Endothelial cell of umbilical vein (primary cell): ENCODE results near the gene LENG8. TPM values are rescaled to one million over a fixed set of nuclear protein-coding genes. Genes with fewer than 3 reads are reported as not detected.

ENCODE experiments used
- BruUV-seq: library from RNA; stranded (reverse); fragments of 400-500 nt; replicated peaks from 2 replicates; lab custom pipeline; 2021; lab: Mats Ljungman, UMichigan
- CTCF ChIA-PET: fragments of 300-600, 350-600 bp; sonication (Branson Sonifier 250); formaldehyde crosslinking; loops from one replicate; lab custom pipeline; 2021; ENCODE audit warnings: antibody characterized with exemption, inconsistent platforms; lab: Charles Lee
- POLR2A ChIA-PET: fragments of 300-600, 350-600 bp; sonication (Branson Sonifier 250); formaldehyde crosslinking; loops from one replicate; lab custom pipeline; 2021; ENCODE audit warnings: antibody characterized with exemption, inconsistent platforms; lab: Charles Lee
- DNase-seq: peaks from one replicate; pipeline ENCODE4 v3.0.0-alpha.2; 2011; ENCODE audit warnings: low read depth, low spot score
- FAIRE-seq: peaks from 2 replicates; lab custom pipeline; 2011; peaks lifted over from hg19 to GRCh38; lab: Jason Lieb, UNC
- H2AFZ ChIP-seq: 2 replicates; pipeline ENCODE4 v1.6.0; 2012; ENCODE audit warnings: low read depth, low read length, control low read depth, inconsistent platforms
- H3K27ac ChIP-seq: 2 replicates; pipeline ENCODE4 v1.5.1; 2011; ENCODE audit warnings: low read depth, mild to moderate bottlenecking, control low read depth, low read length, moderate library complexity; ENCODE audit not compliant: insufficient read depth
- H3K27me3 ChIP-seq, 2 experiments: 2 replicates each; pipeline versions ENCODE4 v1.6.0 to v1.6.1; 2011; ENCODE audit warnings: low read length in 2 of 2, mixed read lengths in 1 of 2; ENCODE audit not compliant: control insufficient read depth in 2 of 2, insufficient read depth in 2 of 2
- H3K36me3 ChIP-seq, 2 experiments: 2 replicates in 1 of 2; 3 replicates in 1 of 2; pipeline ENCODE4 v1.5.1; 2011; ENCODE audit warnings: low read length in 2 of 2, mild to moderate bottlenecking in 1 of 2, moderate library complexity in 1 of 2; ENCODE audit not compliant: control insufficient read depth in 2 of 2, insufficient read depth in 2 of 2; ENCODE audit errors: extremely low read depth in 1 of 2
- H3K4me1 ChIP-seq: 3 replicates; pipeline ENCODE4 v1.5.1; 2011; ENCODE audit warnings: mild to moderate bottlenecking, low read length; ENCODE audit not compliant: control insufficient read depth, insufficient read depth; ENCODE audit errors: extremely low read depth
- H3K4me2 ChIP-seq: 2 replicates; pipeline ENCODE4 v1.6.1; 2011; ENCODE audit warnings: low read length, control low read depth, mixed read lengths; ENCODE audit not compliant: insufficient read depth
- H3K4me3 ChIP-seq, 3 experiments: fragments of 200-600 bp in 1 of 3; sonication (generic), shearing (Covaris generic) in 1 of 3; replicated peaks in 1 of 3; 2 replicates each; pipeline ENCODE4 v1.5.1; 2011 to 2016; ENCODE audit warnings: control low read depth in 3 of 3, low read length in 3 of 3, mild to moderate bottlenecking in 2 of 3, inconsistent platforms in 1 of 3, low read depth in 1 of 3, moderate library complexity in 1 of 3; ENCODE audit not compliant: insufficient read depth in 1 of 3
- H3K79me2 ChIP-seq: 2 replicates; pipeline ENCODE4 v1.6.0; 2012; ENCODE audit warnings: low read length, inconsistent platforms; ENCODE audit not compliant: control insufficient read depth, insufficient read depth
- H3K9ac ChIP-seq: replicated peaks from 2 replicates; pipeline ENCODE3; 2011; ENCODE audit warnings: low read length, control low read depth; ENCODE audit not compliant: insufficient read depth; ENCODE audit errors: extremely low read depth
- H3K9me1 ChIP-seq: replicated peaks from 3 replicates; pipeline ENCODE4 v1.6.0; 2011; ENCODE audit warnings: mild to moderate bottlenecking, low read length; ENCODE audit not compliant: control insufficient read depth, insufficient read depth; ENCODE audit errors: extremely low read depth
- H3K9me3 ChIP-seq: replicated peaks from 2 replicates; pipeline ENCODE4 v1.5.1; 2012; ENCODE audit warnings: low read length, inconsistent platforms; ENCODE audit not compliant: control insufficient read depth, insufficient read depth
- H4K20me1 ChIP-seq: replicated peaks from 2 replicates; pipeline ENCODE3; 2011; ENCODE audit warnings: mild to moderate bottlenecking, low read length; ENCODE audit not compliant: control insufficient read depth, insufficient read depth; ENCODE audit errors: extremely low read depth
- EZH2 ChIP-seq: IDR thresholded peaks from 2 replicates; pipeline ENCODE4 v1.6.1; 2012; ENCODE audit warnings: borderline replicate concordance, low read depth, mild to moderate bottlenecking, moderate library complexity, low read length, inconsistent platforms; ENCODE audit not compliant: severe bottlenecking
- FOS ChIP-seq: IDR thresholded peaks from 2 replicates; pipeline ENCODE4 v1.6.1; 2011; ENCODE audit warnings: mild to moderate bottlenecking, low read length, moderate library complexity, borderline replicate concordance; ENCODE audit not compliant: insufficient read depth
- GATA2 ChIP-seq: IDR thresholded peaks from 2 replicates; pipeline ENCODE4 v1.7.0; 2011; ENCODE audit warnings: low read depth, mild to moderate bottlenecking, moderate library complexity, mixed read lengths, low read length; ENCODE audit not compliant: insufficient read length, insufficient read depth
- JUN ChIP-seq: IDR thresholded peaks from 2 replicates; pipeline ENCODE4 v1.6.1; 2011; ENCODE audit warnings: borderline replicate concordance, low read depth; ENCODE audit not compliant: insufficient read length, insufficient read depth
- MAX ChIP-seq: IDR thresholded peaks from 2 replicates; pipeline ENCODE4 v1.6.1; 2011; ENCODE audit not compliant: insufficient read depth, insufficient read length
- MYC ChIP-seq: IDR thresholded peaks from one replicate; pipeline ENCODE4 v1.6.1; 2011; ENCODE audit warnings: mild to moderate bottlenecking, low read depth, low read length
- POLR2A ChIP-seq: IDR thresholded peaks from 2 replicates; pipeline ENCODE4 v1.6.1; 2012; ENCODE audit warnings: low read depth, mild to moderate bottlenecking, control low read depth, low read length
- POLR2AphosphoS5 ChIP-seq: IDR thresholded peaks from 2 replicates; pipeline ENCODE4 v1.6.1; 2012; ENCODE audit warnings: low read depth, mild to moderate bottlenecking, control low read depth, low read length, moderate library complexity; ENCODE audit not compliant: insufficient read depth
- dilution Hi-C: fragments of 300-500 bp; cut with MboI; formaldehyde crosslinking; loops from one replicate; pipeline ENCODE4 v1.15.0; 2019; ENCODE audit warnings: low sequenced_read_pairs; ENCODE audit not compliant: extremely low pct_ligation_motif_present
- intact Hi-C: fragments of 100-400 bp; cut with micrococcal nuclease; formaldehyde crosslinking; loops from one replicate; pipeline ENCODE4 v1.10.0; 2022
- polyA plus RNA-seq, 4 experiments: library from polyadenylated mRNA; depleted of rRNA in 3 of 4; stranded (reverse) in 3 of 4; unstranded in 1 of 4; fragments of >200 nt; gene quantifications; 2 replicates each; pipeline versions ENCODE4 v1.2.1 to v1.2.3, GENCODE V29; 2011 to 2012; ENCODE audit warnings: missing spikeins in 1 of 4
- total RNA-seq: library from RNA; stranded (reverse); gene quantifications from 2 replicates; pipeline ENCODE4 v1.2.3, GENCODE V29; 2021
- TF ChIP-seq, protein P1 (sequence below), 2 donors: IDR thresholded peaks; 1 replicate in 1 of 2; 2 replicates in 1 of 2; pipeline ENCODE4 v1.5.1; 2011; ENCODE audit warnings: low read length in 2 of 2, mild to moderate bottlenecking in 2 of 2, moderate library complexity in 2 of 2, control low read depth in 1 of 2, inconsistent platforms in 1 of 2, low read depth in 1 of 2; ENCODE audit not compliant: insufficient read depth in 1 of 2; ENCODE audit errors: extremely low read depth in 1 of 2

The LENG8 gene
- total and polyA plus RNA-seq, 2 donors (not counting 3 experiments of a cell fraction or from before 2014, with no cell fraction given), result 130 to 218 TPM

GRCh38 chr19:54453921-54454780 is 5.2 kb downstream of the LENG8 start:
- H3K79me2 ChIP-seq, result peaks cover 92% of the 10 kb centered on the region
- H3K9me1 ChIP-seq, result no peaks in the 10 kb centered on the region
- no peak overlapping the region for H3K4me3 ChIP-seq
- DNase-seq, result no peak
- FAIRE-seq, result no peak
- POLR2A ChIA-PET, result interaction anchor here (0.6 to 0.7 kb wide), 2 partner anchors 8 to 19 kb away, joined by 3 read pairs; partner anchors contain the start of gene CDC42EP5
- H3K4me2 ChIP-seq, result no peak overlapping the region
- no peaks in the 10 kb centered on the region for H3K27me3 ChIP-seq
- H3K36me3 ChIP-seq, result peaks cover 58 to 80% of the 10 kb centered on the region in 2 experiments
- no peaks in the 10 kb centered on the region for H3K9me3 ChIP-seq
- no peak for TF ChIP-seq JUN
- no peak for TF ChIP-seq POLR2AphosphoS5
- TF ChIP-seq MYC, result no peak
- TF ChIP-seq MAX, result no peak
- TF ChIP-seq, protein P1, sequence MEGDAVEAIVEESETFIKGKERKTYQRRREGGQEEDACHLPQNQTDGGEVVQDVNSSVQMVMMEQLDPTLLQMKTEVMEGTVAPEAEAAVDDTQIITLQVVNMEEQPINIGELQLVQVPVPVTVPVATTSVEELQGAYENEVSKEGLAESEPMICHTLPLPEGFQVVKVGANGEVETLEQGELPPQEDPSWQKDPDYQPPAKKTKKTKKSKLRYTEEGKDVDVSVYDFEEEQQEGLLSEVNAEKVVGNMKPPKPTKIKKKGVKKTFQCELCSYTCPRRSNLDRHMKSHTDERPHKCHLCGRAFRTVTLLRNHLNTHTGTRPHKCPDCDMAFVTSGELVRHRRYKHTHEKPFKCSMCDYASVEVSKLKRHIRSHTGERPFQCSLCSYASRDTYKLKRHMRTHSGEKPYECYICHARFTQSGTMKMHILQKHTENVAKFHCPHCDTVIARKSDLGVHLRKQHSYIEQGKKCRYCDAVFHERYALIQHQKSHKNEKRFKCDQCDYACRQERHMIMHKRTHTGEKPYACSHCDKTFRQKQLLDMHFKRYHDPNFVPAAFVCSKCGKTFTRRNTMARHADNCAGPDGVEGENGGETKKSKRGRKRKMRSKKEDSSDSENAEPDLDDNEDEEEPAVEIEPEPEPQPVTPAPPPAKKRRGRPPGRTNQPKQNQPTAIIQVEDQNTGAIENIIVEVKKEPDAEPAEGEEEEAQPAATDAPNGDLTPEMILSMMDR (IDR thresholded peaks at IDR 0.05; ENCODE audit: extremely low read depth in 1 of 2, insufficient read depth in 1 of 2, low read depth in 1 of 2, low read length in 2 of 2), result no peak
- TF ChIP-seq GATA2, result no peak
- no peak for TF ChIP-seq POLR2A
- TF ChIP-seq FOS, result no peak
- TF ChIP-seq EZH2, result no peak
- H3K27ac ChIP-seq, result no peak overlapping the region
- H3K9ac ChIP-seq, result no peak overlapping the region
- CTCF ChIA-PET, result interaction anchor here (0.7 kb wide), 1 partner anchor 27 kb away, joined by 4 read pairs; no protein-coding TSS in a partner anchor
- H2AFZ ChIP-seq, result no peak overlapping the region
- peaks cover 15% of the 10 kb centered on the region for H3K4me1 ChIP-seq
- no TSS peak for BruUV-seq
- dilution Hi-C loops, result no loop called here
- peaks cover 11% of the 10 kb centered on the region for H4K20me1 ChIP-seq
- intact Hi-C loops, result no loop called here
